H1 (cell line): ENCODE results near the gene TCF7L1. TPM values are rescaled to one million over a fixed set of nuclear protein-coding genes. Genes with fewer than 3 reads are reported as not detected.

Experiments used
- CTCF ChIA-PET: fragments of 300-600 bp; sonication (Branson Sonifier 250); formaldehyde crosslinking; loops from one replicate; lab custom pipeline; 2021; ENCODE audit not compliant: partially characterized antibody; lab: Charles Lee
- POLR2A ChIA-PET: fragments of 300-600 bp; sonication (Branson Sonifier 250); formaldehyde crosslinking; loops from one replicate; lab custom pipeline; 2021; ENCODE audit warnings: inconsistent platforms; ENCODE audit not compliant: partially characterized antibody; lab: Charles Lee
- DNase-seq, 2 experiments: peaks; one replicate each; pipeline versions ENCODE4 v3.0.0 to v3.0.0-alpha.2; 2010 to 2022; ENCODE audit warnings: low spot score in 2 of 2, low read depth in 1 of 2, mixed read lengths in 1 of 2
- FAIRE-seq: peaks from 2 replicates; lab custom pipeline; 2011; peaks lifted over from hg19 to GRCh38; lab: Jason Lieb, UNC
- H2AFZ ChIP-seq: 2 replicates; pipeline ENCODE4 v1.8.1; 2012; ENCODE audit warnings: low read length, inconsistent platforms
- H2AK5ac ChIP-seq: 2 replicates; pipeline ENCODE4 v1.6.1; 2013; ENCODE audit warnings: low read depth, low read length
- H2BK120ac ChIP-seq: replicated peaks from 2 replicates; pipeline ENCODE3; 2013; ENCODE audit warnings: low read depth, low read length, inconsistent platforms
- H2BK12ac ChIP-seq: 2 replicates; pipeline ENCODE4 v1.6.1; 2013; ENCODE audit warnings: low read depth, low read length
- H2BK15ac ChIP-seq: 2 replicates; pipeline ENCODE4 v1.6.1; 2013; ENCODE audit warnings: low read length
- H2BK20ac ChIP-seq: 2 replicates; pipeline ENCODE4 v1.6.1; 2013; ENCODE audit warnings: low read length
- H2BK5ac ChIP-seq: 2 replicates; pipeline ENCODE4 v1.6.1; 2013; ENCODE audit warnings: low read depth, low read length
- H3K14ac ChIP-seq: 2 replicates; pipeline ENCODE4 v1.6.1; 2013; ENCODE audit warnings: inconsistent platforms; ENCODE audit not compliant: insufficient read length
- H3K18ac ChIP-seq: 2 replicates; pipeline ENCODE4 v1.6.1; 2013; ENCODE audit warnings: low read length; ENCODE audit errors: extremely low read depth
- H3K23ac ChIP-seq: 2 replicates; pipeline ENCODE4 v1.6.1; 2013; ENCODE audit warnings: inconsistent platforms; ENCODE audit not compliant: insufficient read length
- H3K23me2 ChIP-seq: 2 replicates; pipeline ENCODE4 v1.6.1; 2013; ENCODE audit warnings: low read depth, low read length
- H3K27ac ChIP-seq: 2 replicates; pipeline ENCODE4 v1.6.1; 2011; ENCODE audit warnings: low read depth, low read length, inconsistent platforms
- H3K27me3 ChIP-seq, 4 experiments: replicated peaks in 1 of 4; 1 replicate in 1 of 4; 2 replicates in 3 of 4; pipeline versions ENCODE4 v1.6.1 to v1.8.1; 2011 to 2013; ENCODE audit warnings: low read length in 3 of 4, mild to moderate bottlenecking in 3 of 4, inconsistent platforms in 2 of 4, mixed read lengths in 2 of 4, moderate library complexity in 1 of 4; ENCODE audit not compliant: control insufficient read depth in 3 of 4, insufficient read depth in 3 of 4; ENCODE audit errors: extremely low read depth in 1 of 4
- H3K36me3 ChIP-seq, 4 experiments: 2 replicates each; pipeline versions ENCODE4 v1.6.1 to v1.8.1; 2011 to 2013; ENCODE audit warnings: mild to moderate bottlenecking in 4 of 4, low read length in 3 of 4, moderate library complexity in 2 of 4, control low read depth in 1 of 4, inconsistent platforms in 1 of 4; ENCODE audit not compliant: insufficient read depth in 4 of 4, control insufficient read depth in 2 of 4
- H3K4ac ChIP-seq: replicated peaks from 2 replicates; pipeline ENCODE3; 2013; ENCODE audit warnings: low read length, low read depth, mixed read lengths, inconsistent platforms; ENCODE audit not compliant: insufficient read length
- H3K4me1 ChIP-seq, 4 experiments: replicated peaks in 1 of 4; 1 replicate in 1 of 4; 2 replicates in 3 of 4; pipeline versions ENCODE4 v1.6.1 to v1.8.1; 2011 to 2013; ENCODE audit warnings: low read length in 3 of 4, inconsistent platforms in 2 of 4, mixed read lengths in 1 of 4; ENCODE audit not compliant: insufficient read depth in 4 of 4, control insufficient read depth in 3 of 4
- H3K4me2 ChIP-seq, 2 experiments: 2 replicates each; pipeline versions ENCODE4 v1.6.1 to v1.8.1; 2011 to 2013; ENCODE audit warnings: low read depth in 2 of 2, low read length in 2 of 2, control low read depth in 1 of 2, inconsistent platforms in 1 of 2, mild to moderate bottlenecking in 1 of 2; ENCODE audit not compliant: insufficient read depth in 1 of 2
- H3K4me3 ChIP-seq, 4 experiments: fragments of 200-600, 300-600 bp in 1 of 4; sonication (generic), shearing (Covaris generic), sonication (Bioruptor Twin) in 1 of 4; 2 replicates each; pipeline versions ENCODE4 v1.5.1 to v1.8.1; 2011 to 2016; ENCODE audit warnings: low read length in 4 of 4, low read depth in 3 of 4, control low read depth in 2 of 4, inconsistent platforms in 2 of 4, mild to moderate bottlenecking in 2 of 4, mixed read lengths in 1 of 4, moderate library complexity in 1 of 4; ENCODE audit not compliant: insufficient read depth in 2 of 4; ENCODE audit errors: extremely low read depth in 1 of 4
- H3K56ac ChIP-seq: replicated peaks from 2 replicates; pipeline ENCODE3; 2013; ENCODE audit warnings: low read depth, mild to moderate bottlenecking, mixed read lengths, low read length, inconsistent platforms; ENCODE audit not compliant: insufficient read length
- H3K79me1 ChIP-seq: 2 replicates; pipeline ENCODE4 v1.6.1; 2013; ENCODE audit warnings: low read depth, low read length, control low read depth
- H3K79me2 ChIP-seq, 2 experiments: 2 replicates each; pipeline versions ENCODE4 v1.6.1 to v1.8.1; 2012 to 2013; ENCODE audit warnings: low read length in 2 of 2, mild to moderate bottlenecking in 2 of 2, inconsistent platforms in 1 of 2; ENCODE audit not compliant: insufficient read depth in 2 of 2, control insufficient read depth in 1 of 2
- H3K9ac ChIP-seq, 4 experiments: replicated peaks in 1 of 4; 1 replicate in 1 of 4; 2 replicates in 3 of 4; pipeline versions ENCODE4 v1.6.1 to v1.8.1; 2011 to 2013; ENCODE audit warnings: low read depth in 3 of 4, low read length in 3 of 4, control low read depth in 2 of 4, mild to moderate bottlenecking in 2 of 4, moderate library complexity in 2 of 4, inconsistent platforms in 1 of 4; ENCODE audit errors: extremely low read depth in 1 of 4
- H3K9me3 ChIP-seq, 2 experiments: 2 replicates each; pipeline versions ENCODE4 v1.6.1 to v1.8.1; 2012 to 2013; ENCODE audit warnings: mild to moderate bottlenecking in 2 of 2, moderate library complexity in 2 of 2, control low read depth in 1 of 2, inconsistent platforms in 1 of 2, low read depth in 1 of 2, low read length in 1 of 2, mixed read lengths in 1 of 2; ENCODE audit not compliant: insufficient read depth in 2 of 2
- H4K20me1 ChIP-seq, 2 experiments: replicated peaks in 1 of 2; 2 replicates each; pipeline versions ENCODE3 to v1.8.1; 2011 to 2013; ENCODE audit warnings: inconsistent platforms in 2 of 2, low read length in 2 of 2, mild to moderate bottlenecking in 1 of 2; ENCODE audit not compliant: insufficient read depth in 2 of 2, control insufficient read depth in 1 of 2
- H4K5ac ChIP-seq: 2 replicates; pipeline ENCODE4 v1.6.1; 2013; ENCODE audit warnings: low read length, low read depth, mixed read lengths, inconsistent platforms; ENCODE audit not compliant: insufficient read length
- H4K8ac ChIP-seq: 2 replicates; pipeline ENCODE4 v1.8.0; 2013; ENCODE audit warnings: mild to moderate bottlenecking, moderate library complexity, low read length, inconsistent platforms; ENCODE audit not compliant: insufficient read depth; ENCODE audit errors: extremely low read depth
- H4K91ac ChIP-seq: replicated peaks from 2 replicates; pipeline ENCODE3; 2013; ENCODE audit warnings: low read length, mixed read lengths, inconsistent platforms; ENCODE audit not compliant: insufficient read length
- ASH2L ChIP-seq: fragments of 200-600, 300-600 bp; sonication (generic); IDR thresholded peaks from one replicate; pipeline ENCODE4 v1.7.1; 2017; ENCODE audit warnings: low read length
- BRCA1 ChIP-seq: IDR thresholded peaks from 2 replicates; pipeline ENCODE4 v1.6.1; 2012; ENCODE audit warnings: low read depth, low read length, improper control_type of control experiment
- CTCF ChIP-seq, 3 experiments: IDR thresholded peaks; 1 replicate in 2 of 3; 2 replicates in 1 of 3; pipeline versions ENCODE4 v1.5.1 to v1.6.1; 2011; ENCODE audit warnings: low read length in 3 of 3, mild to moderate bottlenecking in 3 of 3, inconsistent platforms in 2 of 3, low read depth in 1 of 3, moderate library complexity in 1 of 3; ENCODE audit not compliant: insufficient read depth in 1 of 3; ENCODE audit errors: control extremely low read depth in 1 of 3
- JUN ChIP-seq: IDR thresholded peaks from 2 replicates; pipeline ENCODE4 v1.6.1; 2011; ENCODE audit warnings: low read depth, mild to moderate bottlenecking, improper control_type of control experiment, low read length
- KDM4A ChIP-seq: IDR thresholded peaks from one replicate; pipeline ENCODE4 v1.7.1; 2012; ENCODE audit warnings: low read depth, mild to moderate bottlenecking, moderate library complexity, low read length, inconsistent platforms; ENCODE audit not compliant: severe bottlenecking
- RBBP5 ChIP-seq: IDR thresholded peaks from 2 replicates; pipeline ENCODE4 v1.7.1; 2012; ENCODE audit warnings: low read depth, mild to moderate bottlenecking, inconsistent platforms, low read length, moderate library complexity, borderline replicate concordance
- SIX5 ChIP-seq: IDR thresholded peaks from 2 replicates; pipeline ENCODE4 v1.6.1; 2011; ENCODE audit warnings: mild to moderate bottlenecking, low read depth, low read length
- SP1 ChIP-seq: IDR thresholded peaks from 2 replicates; pipeline ENCODE4 v1.6.1; 2011; ENCODE audit warnings: low read depth, low read length
- TAF1 ChIP-seq: IDR thresholded peaks from 2 replicates; pipeline ENCODE4 v1.6.1; 2011; ENCODE audit warnings: mild to moderate bottlenecking, low read depth, low read length
- WGBS, 2 experiments: shearing (Covaris generic) in 1 of 2; methylation state at CpG; one replicate each; pipeline versions ENCODE4 v1.1.6 to v1.1.7; 2013 to 2015; ENCODE audit warnings: low lambda C conversion rate in 2 of 2, mixed read lengths in 2 of 2, inconsistent platforms in 1 of 2, low coverage in 1 of 2, missing lambda C conversion rate in 1 of 2; ENCODE audit not compliant: insufficient replicate concordance in 2 of 2, insufficient coverage in 1 of 2, insufficient read length in 1 of 2; ENCODE audit errors: extremely low coverage in 1 of 2, missing lambda C conversion rate in 1 of 2; 5-methylcytosine and 5-hydroxymethylcytosine counted together
- polyA plus RNA-seq, 7 experiments: library from polyadenylated mRNA; depleted of rRNA in 3 of 7; stranded (reverse) in 5 of 7; unstranded in 2 of 7; fragments of >200 nt in 5 of 7; fragments of 200-250 nt in 2 of 7; gene quantifications; 1 replicate in 5 of 7; 2 replicates in 1 of 7; 4 replicates in 1 of 7; pipeline versions ENCODE4 v1.2.1 to v1.2.3, GENCODE V29; 2011 to 2013; ENCODE audit warnings: missing spikeins in 2 of 7, mixed read lengths in 2 of 7
- total RNA-seq: library from RNA; stranded (reverse); fragmentation: NEBNext Ultra II Directional; extraction: Animal tissue kit (Norgen Biotek cat#: 25700); gene quantifications from 2 replicates; pipeline ENCODE4 v1.2.1, GENCODE V29; 2021

Gene TCF7L1
- total and polyA plus RNA-seq, 2 of the 8 experiments (the other 6 are each of a cell fraction or from before 2014, with no cell fraction given): 27.5 to 108 TPM

GRCh38 chr2:85326406-85327159 lies 193.4 kb downstream of the TCF7L1 start:
- 77% methylated on average over 32 of the region's 32 CpGs; no CpG with 5 or more reads in 1 of the 2 experiments for WGBS, 2 experiments
- Histone ChIP-seq H3K79me2 (peaks cover 9 to 24% of the 10 kb centered on the region in 2 experiments), H4K5ac (no peak overlapping the region), H2BK120ac (no peak overlapping the region), H3K4me1 (peaks cover 0 to 13% (median 7%) of the 10 kb centered on the region in 4 experiments; a peak in 6 of 7 replicates), H2BK5ac (no peak overlapping the region), H2BK12ac (no peak overlapping the region), H4K8ac (0 out of 2 replicates have a peak overlapping the region, but pooled peaks have one; percentile 88), H3K14ac (no peak overlapping the region), H3K79me1 (peaks cover 17% of the 10 kb centered on the region), H3K36me3 (peaks cover 16 to 35% (median 22%) of the 10 kb centered on the region in 4 experiments), H3K23ac (no peak overlapping the region), H4K20me1 (peaks cover 0 to 9% of the 10 kb centered on the region in 2 experiments), H2BK20ac (no peak overlapping the region), H2BK15ac (no peak overlapping the region), H3K4me2 (peak overlapping the region; percentile 86 to 99), H3K4ac (no peak overlapping the region), H3K9ac (peak overlapping the region; percentile 35 to 99 (median 94); a peak in 4 of 7 replicates), H3K56ac (no peak overlapping the region), H3K27me3 (no peaks in the 10 kb centered on the region; a peak in 1 of 7 replicates), H3K27ac (no peak overlapping the region), H3K23me2 (peaks cover 17% of the 10 kb centered on the region), H2AFZ (no peak overlapping the region), H2AK5ac (no peak overlapping the region), H4K91ac (no peak overlapping the region), H3K4me3 (peak overlapping the region; percentile 61 to 96 (median 84)), H3K18ac (no peak overlapping the region), H3K9me3 (no peaks in the 10 kb centered on the region)
- ChIA-PET POLR2A (interaction anchor here (0.8 to 6.2 kb wide), 15 partner anchors 10 to 422 kb away, joined by 3 to 70 read pairs (median 8); partner anchors contain the start of genes ELMOD3, MAT2A and RETSAT), CTCF (interaction anchor here (0.7 to 2.2 kb wide), 6 partner anchors 9 to 260 kb away, joined by 3 to 8 read pairs (median 4); no protein-coding TSS in a partner anchor)
- no peak for DNase-seq
- no peak for FAIRE-seq
- TF ChIP-seq SP1 (no peak), KDM4A (no peak), CTCF (IDR thresholded peaks at IDR 0.05; ENCODE audit: control extremely low read depth in 1 of 3, insufficient read depth in 1 of 3, low read depth in 1 of 3, low read length in 3 of 3) (no peak), BRCA1 (no peak), RBBP5 (no peak), SIX5 (no peak), ASH2L (no peak), JUN (no peak), TAF1 (no peak)
